WERI-Rb-1 (cell line): ENCODE measurements around the gene ADNP2.

ENCODE experiments used
- DNase-seq: peaks from one replicate; pipeline ENCODE4 v3.0.0-alpha.2; 2020
- H3K27ac ChIP-seq: fragments of 250-450 bp; sonication (Bioruptor Pico); 2 replicates; pipeline ENCODE4 v1.5.1; 2020; ENCODE audit warnings: mild to moderate bottlenecking, moderate library complexity
- H3K27me3 ChIP-seq: fragments of 250-450 bp; sonication (Bioruptor Pico); 2 replicates; pipeline ENCODE4 v1.5.1; 2021; ENCODE audit warnings: mild to moderate bottlenecking, low read depth, moderate library complexity; ENCODE audit not compliant: insufficient read depth, severe bottlenecking
- H3K36me3 ChIP-seq: fragments of 250-450 bp; sonication (Bioruptor Pico); 2 replicates; pipeline ENCODE4 v1.5.1; 2020; ENCODE audit warnings: mild to moderate bottlenecking, moderate library complexity
- H3K4me3 ChIP-seq: 2 replicates; pipeline ENCODE4 v1.5.1; 2011; ENCODE audit warnings: low read depth, mild to moderate bottlenecking, control low read depth, low read length
- H3K9me3 ChIP-seq: fragments of 250-450 bp; sonication (Bioruptor Pico); 2 replicates; pipeline ENCODE4 v1.5.1; 2021; ENCODE audit warnings: mild to moderate bottlenecking, moderate library complexity; ENCODE audit not compliant: severe bottlenecking
- TF ChIP-seq, protein P1 (sequence below): IDR thresholded peaks from 2 replicates; pipeline ENCODE4 v1.5.1; 2011; ENCODE audit warnings: low read depth, mild to moderate bottlenecking, control low read depth, inconsistent platforms, low read length

Gene ADNP2

DNA sequence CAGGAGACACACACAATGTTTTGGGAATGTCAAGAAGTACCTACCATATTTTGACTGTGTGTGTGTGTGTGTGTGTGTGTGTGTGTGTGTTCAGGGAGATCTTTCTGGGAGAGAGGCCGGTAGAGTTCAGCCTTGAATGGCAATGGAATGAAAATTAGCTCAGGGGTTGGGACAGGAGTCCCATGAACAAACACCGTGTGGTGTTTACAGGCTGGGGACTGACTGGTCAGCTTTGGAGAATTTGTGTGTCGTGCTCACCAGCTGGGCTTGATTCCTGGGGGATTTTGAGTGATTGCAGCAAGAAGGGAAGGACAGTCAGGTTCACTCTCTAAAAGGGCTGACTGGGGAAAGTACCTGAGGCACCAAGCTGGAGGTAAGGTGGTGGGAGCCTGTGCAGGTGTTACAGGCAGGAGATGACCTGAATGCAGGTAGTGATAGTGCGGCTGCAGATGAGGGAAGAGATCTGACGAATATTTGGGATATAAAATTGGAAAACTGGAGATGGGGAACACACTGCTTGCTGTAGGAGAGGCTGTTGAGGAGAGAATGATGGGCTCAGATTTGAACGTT is 2.5 kb upstream of the ADNP2 start:
- H3K36me3 ChIP-seq, result peaks cover 12% of the 10 kb centered on the region
- DNase-seq, result no peak
- H3K4me3 ChIP-seq, result no peak overlapping the region
- H3K9me3 ChIP-seq, result no peaks in the 10 kb centered on the region
- H3K27me3 ChIP-seq, result no peaks in the 10 kb centered on the region
- TF ChIP-seq, protein P1, sequence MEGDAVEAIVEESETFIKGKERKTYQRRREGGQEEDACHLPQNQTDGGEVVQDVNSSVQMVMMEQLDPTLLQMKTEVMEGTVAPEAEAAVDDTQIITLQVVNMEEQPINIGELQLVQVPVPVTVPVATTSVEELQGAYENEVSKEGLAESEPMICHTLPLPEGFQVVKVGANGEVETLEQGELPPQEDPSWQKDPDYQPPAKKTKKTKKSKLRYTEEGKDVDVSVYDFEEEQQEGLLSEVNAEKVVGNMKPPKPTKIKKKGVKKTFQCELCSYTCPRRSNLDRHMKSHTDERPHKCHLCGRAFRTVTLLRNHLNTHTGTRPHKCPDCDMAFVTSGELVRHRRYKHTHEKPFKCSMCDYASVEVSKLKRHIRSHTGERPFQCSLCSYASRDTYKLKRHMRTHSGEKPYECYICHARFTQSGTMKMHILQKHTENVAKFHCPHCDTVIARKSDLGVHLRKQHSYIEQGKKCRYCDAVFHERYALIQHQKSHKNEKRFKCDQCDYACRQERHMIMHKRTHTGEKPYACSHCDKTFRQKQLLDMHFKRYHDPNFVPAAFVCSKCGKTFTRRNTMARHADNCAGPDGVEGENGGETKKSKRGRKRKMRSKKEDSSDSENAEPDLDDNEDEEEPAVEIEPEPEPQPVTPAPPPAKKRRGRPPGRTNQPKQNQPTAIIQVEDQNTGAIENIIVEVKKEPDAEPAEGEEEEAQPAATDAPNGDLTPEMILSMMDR, result no peak
- H3K27ac ChIP-seq, result no peak overlapping the region

DNA sequence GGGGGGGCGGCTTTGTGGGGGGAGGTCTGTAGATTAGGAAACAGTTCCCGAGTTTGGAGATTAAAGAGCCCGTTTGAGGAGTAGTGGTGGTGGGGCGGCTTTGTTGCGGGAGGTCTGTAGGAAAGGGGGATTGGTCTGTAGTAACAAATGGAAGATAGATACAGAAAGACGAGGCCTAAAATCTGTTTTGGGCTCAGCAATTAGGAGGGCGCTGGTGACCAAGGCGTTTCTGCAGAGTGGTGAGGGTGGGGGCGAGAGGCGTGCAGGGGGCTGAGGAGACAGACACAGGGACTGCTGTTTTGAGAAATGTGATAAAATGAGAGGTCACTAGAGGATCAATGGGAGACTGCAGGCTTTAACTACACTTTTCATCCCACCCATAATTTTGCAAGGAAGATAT is 1.6 kb upstream of the ADNP2 start:
- Histone ChIP-seq H3K27ac (no peak overlapping the region), H3K9me3 (no peaks in the 10 kb centered on the region), H3K4me3 (no peak overlapping the region), H3K36me3 (peaks cover 21% of the 10 kb centered on the region), H3K27me3 (no peaks in the 10 kb centered on the region)
- DNase-seq, result no peak
- TF ChIP-seq, protein P1, result no peak

DNA sequence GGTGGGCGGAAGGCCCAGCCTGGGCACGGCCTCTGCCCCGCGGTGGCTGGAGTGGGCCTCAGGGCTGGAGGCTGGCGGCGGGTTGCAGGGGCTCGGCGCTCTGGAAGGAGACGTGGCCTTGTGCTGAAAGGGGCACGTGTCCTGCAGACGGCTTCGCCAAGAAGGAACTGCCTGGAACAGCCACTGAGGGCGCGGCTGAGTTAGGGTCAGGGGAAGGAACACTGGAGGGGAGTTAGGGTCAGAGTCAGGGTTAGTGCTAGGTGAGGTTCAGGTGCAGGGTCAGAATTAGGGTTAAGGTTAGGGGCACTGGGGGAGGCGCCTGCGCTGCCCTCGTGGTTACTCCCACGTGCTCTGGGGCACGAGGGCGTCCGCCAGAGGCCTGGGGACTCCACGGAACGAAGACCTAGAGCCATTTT is 933 bp upstream of the ADNP2 start:
- Histone ChIP-seq H3K27ac (no peak overlapping the region), H3K27me3 (no peaks in the 10 kb centered on the region), H3K36me3 (peaks cover 23% of the 10 kb centered on the region), H3K4me3 (no peak overlapping the region), H3K9me3 (no peaks in the 10 kb centered on the region)
- TF ChIP-seq, protein P1, result no peak
- no peak for DNase-seq

DNA sequence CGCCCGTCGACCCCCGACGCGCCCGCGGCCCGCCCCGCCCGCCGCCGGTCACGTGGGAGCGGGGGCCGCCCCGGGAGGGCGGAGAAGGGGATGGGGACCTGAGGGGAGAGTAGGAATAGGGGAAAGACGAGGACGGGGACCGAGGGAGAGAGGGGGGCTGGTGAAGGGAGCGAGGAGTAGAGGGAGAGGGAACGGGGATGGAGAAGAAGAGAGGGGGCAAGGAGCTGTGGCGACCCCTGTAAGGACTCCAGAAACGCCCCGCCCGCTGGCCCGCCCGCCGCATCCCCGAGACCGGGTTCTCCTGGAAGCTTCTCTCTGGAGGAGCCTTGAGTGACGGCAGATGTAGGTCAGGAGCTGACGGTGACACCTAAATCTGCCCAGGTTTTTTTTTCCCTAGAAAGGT is 615 bp downstream of the ADNP2 start:
- peak; percentile 60 for DNase-seq
- H3K4me3 ChIP-seq, result peak overlapping the region; percentile 79
- TF ChIP-seq, protein P1, result no peak
- H3K27me3 ChIP-seq, result no peaks in the 10 kb centered on the region
- H3K9me3 ChIP-seq, result no peaks in the 10 kb centered on the region
- H3K36me3 ChIP-seq, result peaks cover 23% of the 10 kb centered on the region
- H3K27ac ChIP-seq, result peak overlapping the region; percentile 41

DNA sequence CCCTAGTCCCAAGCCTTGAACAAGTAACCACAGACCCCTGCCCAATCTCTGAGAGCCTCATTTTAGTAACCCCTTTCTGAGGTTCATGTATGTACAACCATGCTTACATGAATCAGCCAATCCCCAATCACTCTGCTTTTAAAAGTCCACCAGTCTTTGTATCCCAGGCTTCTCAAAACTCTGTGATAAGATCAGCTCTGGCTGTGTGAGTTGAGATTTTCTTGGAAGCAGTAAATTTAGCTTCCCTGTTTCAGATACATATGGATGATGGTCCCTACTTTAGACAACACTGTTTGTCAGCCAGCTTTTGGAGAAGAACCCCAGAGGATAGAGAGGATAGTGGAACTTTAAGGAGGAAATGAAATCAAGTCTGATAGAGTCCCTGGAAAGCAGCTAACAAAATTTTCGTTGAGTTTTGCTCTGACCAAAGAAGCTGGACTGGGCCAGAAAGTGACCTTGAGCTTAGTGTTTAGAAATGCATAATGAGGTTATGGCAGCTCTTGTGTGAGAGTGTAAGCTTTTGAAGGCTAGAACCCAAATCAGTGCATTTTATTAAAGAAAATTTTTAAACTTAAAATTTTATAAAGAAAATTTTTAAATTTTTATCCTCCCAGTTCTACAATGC is 3.7 kb downstream of the ADNP2 start:
- Histone ChIP-seq H3K4me3 (no peak overlapping the region), H3K9me3 (no peaks in the 10 kb centered on the region), H3K27me3 (no peaks in the 10 kb centered on the region), H3K27ac (no peak overlapping the region), H3K36me3 (peaks cover 34% of the 10 kb centered on the region)
- DNase-seq, result no peak
- TF ChIP-seq, protein P1, result no peak

DNA sequence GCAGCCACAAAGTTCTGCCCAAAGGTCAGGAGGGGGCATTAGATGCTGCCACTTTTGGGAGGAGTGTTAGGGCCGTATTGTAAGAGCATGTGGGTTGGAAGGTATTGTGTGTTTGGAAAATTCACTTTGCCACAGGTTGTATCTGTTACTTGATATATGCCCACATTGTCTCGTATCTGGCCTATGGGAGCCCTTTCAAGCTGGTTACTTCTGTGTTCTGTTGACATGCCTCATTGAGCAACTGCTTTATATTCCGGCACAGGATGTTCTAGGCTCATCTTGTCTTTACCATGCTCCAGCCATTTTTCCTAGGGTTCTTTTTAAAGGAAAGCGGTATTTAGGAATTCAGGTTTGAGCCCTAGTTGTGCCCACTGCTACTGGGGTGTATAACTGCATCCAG is 6.0 kb downstream of the ADNP2 start:
- Histone ChIP-seq H3K9me3 (no peaks in the 10 kb centered on the region), H3K36me3 (peaks cover 57% of the 10 kb centered on the region), H3K4me3 (no peak overlapping the region), H3K27me3 (no peaks in the 10 kb centered on the region), H3K27ac (no peak overlapping the region)
- TF ChIP-seq, protein P1, result no peak
- DNase-seq, result no peak
